Astrocyte (in vitro differentiated cells and primary cell): ENCODE data around the gene TMBIM1.

ENCODE experiments used
- EZH2 ChIP-seq: IDR thresholded peaks from 2 replicates; pipeline ENCODE4 v1.6.1; 2012; ENCODE audit warnings: mild to moderate bottlenecking, low read length, inconsistent platforms; ENCODE audit not compliant: insufficient read depth
- TF ChIP-seq, protein P1 (sequence below): IDR thresholded peaks from 2 replicates; pipeline ENCODE4 v1.5.1; 2011; ENCODE audit warnings: low read depth, mild to moderate bottlenecking, inconsistent platforms, low read length, moderate library complexity; ENCODE audit not compliant: insufficient read depth

DNA sequence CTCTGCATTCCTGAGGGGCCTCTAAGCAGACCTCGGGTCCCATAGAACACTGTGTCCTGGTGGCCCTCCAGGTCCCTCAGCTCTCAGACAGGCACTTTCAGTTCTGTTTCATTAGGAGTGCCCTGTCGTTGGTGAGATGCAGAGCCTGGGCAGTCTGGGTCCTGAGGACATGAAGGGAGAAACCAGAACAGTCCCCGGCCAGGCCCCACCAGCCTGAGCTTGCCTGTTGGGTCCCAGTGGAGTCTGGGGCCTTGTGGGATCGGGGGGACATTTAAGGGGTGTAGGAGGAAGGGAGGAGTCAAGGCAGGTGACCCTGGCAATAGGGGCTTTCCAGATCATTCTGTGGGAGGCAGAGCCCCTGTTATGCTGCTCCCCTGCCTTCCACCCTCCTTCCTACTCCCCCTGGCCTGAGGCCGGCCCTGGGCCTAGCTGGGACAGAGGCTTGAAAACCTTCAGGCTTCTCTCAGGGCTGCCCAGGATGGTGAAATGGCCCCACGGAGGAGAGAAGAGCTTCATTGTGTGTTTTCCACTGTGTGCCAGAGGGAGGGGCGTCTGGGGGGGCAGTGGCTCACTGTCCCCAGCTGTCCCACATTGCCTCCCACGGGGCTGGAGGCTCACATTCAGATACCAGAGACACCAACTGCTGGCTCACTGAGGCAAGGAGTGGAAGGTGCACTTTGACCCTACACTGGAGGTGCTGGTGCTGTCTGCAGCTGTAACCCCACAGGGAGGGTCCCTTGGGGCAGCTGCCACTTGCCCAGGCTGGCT, 37.7 kb upstream of the TMBIM1 start:
- no peak for TF ChIP-seq EZH2
- TF ChIP-seq, protein P1, sequence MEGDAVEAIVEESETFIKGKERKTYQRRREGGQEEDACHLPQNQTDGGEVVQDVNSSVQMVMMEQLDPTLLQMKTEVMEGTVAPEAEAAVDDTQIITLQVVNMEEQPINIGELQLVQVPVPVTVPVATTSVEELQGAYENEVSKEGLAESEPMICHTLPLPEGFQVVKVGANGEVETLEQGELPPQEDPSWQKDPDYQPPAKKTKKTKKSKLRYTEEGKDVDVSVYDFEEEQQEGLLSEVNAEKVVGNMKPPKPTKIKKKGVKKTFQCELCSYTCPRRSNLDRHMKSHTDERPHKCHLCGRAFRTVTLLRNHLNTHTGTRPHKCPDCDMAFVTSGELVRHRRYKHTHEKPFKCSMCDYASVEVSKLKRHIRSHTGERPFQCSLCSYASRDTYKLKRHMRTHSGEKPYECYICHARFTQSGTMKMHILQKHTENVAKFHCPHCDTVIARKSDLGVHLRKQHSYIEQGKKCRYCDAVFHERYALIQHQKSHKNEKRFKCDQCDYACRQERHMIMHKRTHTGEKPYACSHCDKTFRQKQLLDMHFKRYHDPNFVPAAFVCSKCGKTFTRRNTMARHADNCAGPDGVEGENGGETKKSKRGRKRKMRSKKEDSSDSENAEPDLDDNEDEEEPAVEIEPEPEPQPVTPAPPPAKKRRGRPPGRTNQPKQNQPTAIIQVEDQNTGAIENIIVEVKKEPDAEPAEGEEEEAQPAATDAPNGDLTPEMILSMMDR, result no peak
